PC-3 (cell line): ENCODE data around the gene NOXA1. TPM values are rescaled to one million over a fixed set of nuclear protein-coding genes. Genes with fewer than 3 reads are reported as not detected.

Source experiments
- ATAC-seq: fragments of 200-7000 bp; cut with Tn5 transposase; 2 replicates; pipeline ENCODE4 v1.9.1; 2020; ENCODE audit warnings: mild to moderate bottlenecking, moderate library complexity
- BruUV-seq: library from RNA; stranded (reverse); fragments of 400-500 nt; replicated peaks from 2 replicates; lab custom pipeline; 2021; lab: Mats Ljungman, UMichigan
- CTCF ChIA-PET: fragments of 300-600 bp; sonication (Branson Sonifier 250); formaldehyde crosslinking; loops from one replicate; lab custom pipeline; 2022; ENCODE audit warnings: antibody characterized with exemption; lab: Charles Lee
- POLR2A ChIA-PET: fragments of 300-600 bp; sonication (Branson Sonifier 250); formaldehyde crosslinking; loops from one replicate; lab custom pipeline; 2022; ENCODE audit warnings: antibody characterized with exemption; ENCODE audit not compliant: unreplicated experiment; lab: Charles Lee
- DNase-seq: peaks from one replicate; pipeline ENCODE4 v3.0.0-alpha.2; 2015
- H2AFZ ChIP-seq: fragments of 300-600 bp; sonication (generic); 2 replicates; pipeline ENCODE4 v1.6.0; 2016; ENCODE audit warnings: antibody characterized with exemption, low read length
- H3F3A ChIP-seq: fragments of 300-600 bp; sonication (generic); one replicate; pipeline ENCODE4 v1.6.0; 2017; ENCODE audit warnings: antibody characterized with exemption, low read length, control low read depth, mild to moderate bottlenecking; ENCODE audit not compliant: unreplicated experiment
- H3K27ac ChIP-seq: fragments of 300-600 bp; sonication (generic); 2 replicates; pipeline ENCODE4 v1.5.1; 2016; ENCODE audit warnings: mild to moderate bottlenecking, low read length
- H3K27me3 ChIP-seq: fragments of 300-600 bp; sonication (generic); 2 replicates; pipeline ENCODE4 v1.6.1; 2016; ENCODE audit warnings: low read length, mixed read lengths
- H3K36me3 ChIP-seq: fragments of 300-600 bp; sonication (generic); 2 replicates; pipeline ENCODE4 v1.6.1; 2016; ENCODE audit warnings: low read depth, mixed run types, low read length, mixed read lengths
- H3K4me1 ChIP-seq: fragments of 300-600 bp; sonication (generic); 2 replicates; pipeline ENCODE4 v1.5.1; 2016; ENCODE audit warnings: low read length; ENCODE audit not compliant: insufficient read depth
- H3K4me2 ChIP-seq: fragments of 300-600 bp; sonication (generic); 2 replicates; pipeline ENCODE4 v1.6.0; 2016; ENCODE audit warnings: low read length
- H3K4me3 ChIP-seq: fragments of 300-600 bp; sonication (generic); 2 replicates; pipeline ENCODE4 v1.5.1; 2016; ENCODE audit warnings: mild to moderate bottlenecking, low read length, mixed read lengths
- H3K79me2 ChIP-seq: fragments of 300-600 bp; sonication (generic); 2 replicates; pipeline ENCODE4 v1.6.1; 2017; ENCODE audit warnings: low read length, mixed read lengths
- H3K9ac ChIP-seq: fragments of 300-600 bp; sonication (generic); 2 replicates; pipeline ENCODE4 v1.6.0; 2016; ENCODE audit warnings: mild to moderate bottlenecking, low read length
- H3K9me2 ChIP-seq: fragments of 300-600 bp; sonication (generic); replicated peaks from 2 replicates; pipeline ENCODE4 v1.6.1; 2016; ENCODE audit warnings: mixed run types, low read length, mixed read lengths
- H3K9me3 ChIP-seq: fragments of 300-600 bp; sonication (generic); 2 replicates; pipeline ENCODE4 v1.6.1; 2016; ENCODE audit warnings: low read length, mixed read lengths
- H4K20me1 ChIP-seq: fragments of 300-600 bp; sonication (generic); 2 replicates; pipeline ENCODE4 v1.6.1; 2016; ENCODE audit warnings: low read length, mixed read lengths
- EZH2 ChIP-seq: fragments of 300-600 bp; sonication (generic); IDR thresholded peaks from one replicate; pipeline ENCODE4 v1.6.1; 2017; ENCODE audit warnings: antibody characterized with exemption, mild to moderate bottlenecking, low read length; ENCODE audit not compliant: unreplicated experiment
- EZH2phosphoT487 ChIP-seq: fragments of 300-600 bp; sonication (generic); IDR thresholded peaks from 2 replicates; pipeline ENCODE4 v1.6.1; 2018; ENCODE audit warnings: mild to moderate bottlenecking, antibody characterized with exemption, low read length, borderline replicate concordance
- intact Hi-C: fragments of 100-400 bp; cut with micrococcal nuclease; formaldehyde crosslinking; loops from 2 replicates; pipeline ENCODE4 v1.9.0; 2023
- total RNA-seq: library from RNA; depleted of rRNA; stranded (reverse); fragments of >200 nt; gene quantifications from 2 replicates; pipeline ENCODE4 v1.2.3, GENCODE V29; 2014
- TF ChIP-seq, protein P1 (sequence below): fragments of 300-600 bp; sonication (generic); conservative IDR thresholded peaks from 2 replicates; pipeline ENCODE4 v1.5.1; 2017; ENCODE audit warnings: antibody characterized with exemption, low read depth, mild to moderate bottlenecking, low read length

NOXA1 gene
- total RNA-seq, 1 experiment from 2014 or later: 0.51 TPM

DNA sequence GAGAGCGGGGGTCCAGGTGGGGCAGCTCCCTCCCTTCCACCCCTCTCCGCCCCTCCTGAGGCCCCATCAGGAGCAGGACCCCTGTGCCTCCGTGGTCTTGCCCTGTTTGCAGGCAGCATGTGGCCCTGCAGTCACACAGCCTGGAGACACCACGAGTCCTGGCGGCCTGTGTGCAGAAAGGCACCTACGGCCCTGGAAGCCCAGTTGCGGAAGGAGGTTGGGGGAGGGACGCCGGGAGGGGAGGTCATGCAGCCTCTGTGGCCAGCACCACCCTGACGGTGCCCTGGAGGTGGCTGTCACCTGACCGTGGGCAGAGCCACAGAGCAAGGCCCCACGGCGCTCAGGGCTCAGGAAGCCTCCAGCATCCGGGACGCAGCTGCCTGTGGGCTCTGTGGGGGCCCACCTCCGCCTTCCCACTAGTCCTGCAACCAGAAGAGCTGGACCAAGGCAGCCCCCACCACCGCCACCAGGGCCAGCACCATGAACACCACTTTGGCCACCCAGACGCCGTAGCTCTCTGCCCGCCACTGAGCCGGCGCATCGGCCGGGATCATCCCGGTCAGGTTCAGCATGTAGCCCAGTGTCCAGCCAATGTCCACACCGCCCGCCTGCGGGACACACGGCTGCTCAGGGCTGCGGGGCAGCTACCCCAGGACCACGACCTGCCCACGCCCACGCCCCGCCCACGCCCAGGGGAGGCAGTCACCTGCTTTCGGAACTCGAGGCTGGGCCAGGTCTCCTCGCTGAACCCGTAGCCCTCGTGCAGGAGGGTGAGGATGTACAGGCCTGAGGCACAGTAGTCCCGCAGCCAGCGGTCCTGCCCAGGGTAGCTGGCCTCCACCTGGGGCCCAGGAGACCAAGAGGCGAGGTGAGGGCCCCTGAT, 11.5 kb downstream of the NOXA1 start:
- H3F3A ChIP-seq: no peaks in the 10 kb centered on the region
- intact Hi-C loops: no loop called here
- no peak overlapping the region for H3K9ac ChIP-seq
- H3K4me3 ChIP-seq: no peak overlapping the region
- H3K27me3 ChIP-seq: no peaks in the 10 kb centered on the region
- H3K27ac ChIP-seq: no peak overlapping the region
- no TSS peak for BruUV-seq
- H3K79me2 ChIP-seq: no peaks in the 10 kb centered on the region
- peaks cover 12% of the 10 kb centered on the region for H3K4me1 ChIP-seq
- no peak for TF ChIP-seq EZH2
- TF ChIP-seq, protein P1, sequence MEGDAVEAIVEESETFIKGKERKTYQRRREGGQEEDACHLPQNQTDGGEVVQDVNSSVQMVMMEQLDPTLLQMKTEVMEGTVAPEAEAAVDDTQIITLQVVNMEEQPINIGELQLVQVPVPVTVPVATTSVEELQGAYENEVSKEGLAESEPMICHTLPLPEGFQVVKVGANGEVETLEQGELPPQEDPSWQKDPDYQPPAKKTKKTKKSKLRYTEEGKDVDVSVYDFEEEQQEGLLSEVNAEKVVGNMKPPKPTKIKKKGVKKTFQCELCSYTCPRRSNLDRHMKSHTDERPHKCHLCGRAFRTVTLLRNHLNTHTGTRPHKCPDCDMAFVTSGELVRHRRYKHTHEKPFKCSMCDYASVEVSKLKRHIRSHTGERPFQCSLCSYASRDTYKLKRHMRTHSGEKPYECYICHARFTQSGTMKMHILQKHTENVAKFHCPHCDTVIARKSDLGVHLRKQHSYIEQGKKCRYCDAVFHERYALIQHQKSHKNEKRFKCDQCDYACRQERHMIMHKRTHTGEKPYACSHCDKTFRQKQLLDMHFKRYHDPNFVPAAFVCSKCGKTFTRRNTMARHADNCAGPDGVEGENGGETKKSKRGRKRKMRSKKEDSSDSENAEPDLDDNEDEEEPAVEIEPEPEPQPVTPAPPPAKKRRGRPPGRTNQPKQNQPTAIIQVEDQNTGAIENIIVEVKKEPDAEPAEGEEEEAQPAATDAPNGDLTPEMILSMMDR: no peak
- no peak overlapping the region for H3K4me2 ChIP-seq
- no peaks in the 10 kb centered on the region for H3K9me2 ChIP-seq
- no peak for DNase-seq
- H2AFZ ChIP-seq: no peak overlapping the region
- H3K9me3 ChIP-seq: no peaks in the 10 kb centered on the region
- H4K20me1 ChIP-seq: no peaks in the 10 kb centered on the region
- ChIA-PET POLR2A (no interaction called here), CTCF (no interaction called here)
- no peaks in the 10 kb centered on the region for H3K36me3 ChIP-seq
- no peak for ATAC-seq

DNA sequence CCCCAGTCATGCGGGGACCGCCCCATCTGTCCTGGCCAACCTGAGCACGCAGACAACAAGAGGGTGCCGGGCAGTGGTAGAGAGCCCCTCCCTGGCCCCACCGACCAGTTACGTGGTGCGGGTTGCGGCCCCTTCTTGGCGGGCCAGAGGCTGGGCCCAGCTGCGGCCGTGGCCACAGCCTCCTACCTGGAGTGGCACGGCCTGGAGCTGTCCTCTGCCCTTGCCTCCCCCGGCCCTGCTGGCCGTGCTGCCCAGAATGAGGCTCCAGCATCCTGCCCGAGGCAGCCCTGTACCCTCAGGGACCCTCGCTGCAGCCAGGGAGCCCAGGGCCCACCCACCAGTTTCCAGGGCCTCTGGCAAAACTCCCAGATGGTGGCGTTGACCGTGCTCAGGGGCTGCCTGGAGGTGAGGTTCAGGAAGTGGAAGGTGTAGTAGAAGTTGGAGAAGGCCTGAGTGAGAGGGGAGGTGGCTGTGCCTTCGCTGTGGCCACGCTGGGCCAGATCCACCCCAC, 12.2 kb downstream of the NOXA1 start:
- H3K27me3 ChIP-seq: no peaks in the 10 kb centered on the region
- H3F3A ChIP-seq: no peaks in the 10 kb centered on the region
- H2AFZ ChIP-seq: peak overlapping the region; percentile 14; the same call in 1 of the 2 replicates
- peaks cover 12% of the 10 kb centered on the region for H3K4me1 ChIP-seq
- intact Hi-C loops: no loop called here
- H3K36me3 ChIP-seq: no peaks in the 10 kb centered on the region
- ChIA-PET CTCF (no interaction called here), POLR2A (no interaction called here)
- BruUV-seq: no TSS peak
- DNase-seq (no peak), ATAC-seq (no peak; the same call in 1 of the 2 replicates)
- peak overlapping the region; percentile 24; the same call in 1 of the 2 replicates for H3K9ac ChIP-seq
- H3K4me2 ChIP-seq: peak overlapping the region; percentile 68
- H3K27ac ChIP-seq: no peak overlapping the region
- no peaks in the 10 kb centered on the region for H3K79me2 ChIP-seq
- H3K9me2 ChIP-seq: no peaks in the 10 kb centered on the region
- H4K20me1 ChIP-seq: no peaks in the 10 kb centered on the region
- TF ChIP-seq EZH2phosphoT487 (no peak), EZH2 (no peak)
- TF ChIP-seq, protein P1: no peak
- 0 out of 2 replicates have a peak overlapping the region, but pooled peaks have one; percentile 23 for H3K4me3 ChIP-seq
- H3K9me3 ChIP-seq: no peaks in the 10 kb centered on the region
